ACC112 (cell line): ENCODE measurements around the gene CYP2C19.
"Not testable (repeated sequence)": the region's sequence is repeated elsewhere in the genome, so short reads cannot be mapped to it uniquely, and the experiment has no call there.

Experiments used
- H2AFZ ChIP-seq: fragments of 200-600 bp; sonication (generic); one replicate; pipeline ENCODE4 v1.6.0; 2017; ENCODE audit warnings: antibody characterized with exemption, low read length; ENCODE audit not compliant: unreplicated experiment
- H3K27ac ChIP-seq: fragments of 200-600 bp; sonication (generic); 2 replicates; pipeline ENCODE4 v1.5.1; 2014; ENCODE audit warnings: low read depth, mild to moderate bottlenecking, antibody characterized with exemption, low read length, moderate library complexity
- H3K27me3 ChIP-seq: fragments of 200-600 bp; sonication (generic); 2 replicates; pipeline ENCODE4 v1.6.1; 2014; ENCODE audit warnings: mild to moderate bottlenecking, antibody characterized with exemption, low read length, moderate library complexity, mixed read lengths; ENCODE audit not compliant: insufficient read depth
- H3K36me3 ChIP-seq: fragments of 200-600 bp; sonication (generic); 2 replicates; pipeline ENCODE4 v1.6.1; 2016; ENCODE audit warnings: mild to moderate bottlenecking, antibody characterized with exemption, low read length, moderate library complexity, mixed read lengths; ENCODE audit not compliant: insufficient read depth
- H3K4me1 ChIP-seq: fragments of 200-600 bp; sonication (generic); one replicate; pipeline ENCODE4 v1.6.1; 2016; ENCODE audit warnings: low read length, mixed read lengths; ENCODE audit not compliant: insufficient read depth, unreplicated experiment, control insufficient read depth
- H3K4me3 ChIP-seq: fragments of 200-600 bp; sonication (generic); 2 replicates; pipeline ENCODE4 v1.5.1; 2014; ENCODE audit warnings: mild to moderate bottlenecking, low read depth, low read length
- H3K79me2 ChIP-seq: fragments of 200-600 bp; sonication (generic); one replicate; pipeline ENCODE4 v1.6.0; 2016; ENCODE audit warnings: low read length; ENCODE audit not compliant: control insufficient read depth, unreplicated experiment, insufficient read depth

Gene CYP2C19

DNA sequence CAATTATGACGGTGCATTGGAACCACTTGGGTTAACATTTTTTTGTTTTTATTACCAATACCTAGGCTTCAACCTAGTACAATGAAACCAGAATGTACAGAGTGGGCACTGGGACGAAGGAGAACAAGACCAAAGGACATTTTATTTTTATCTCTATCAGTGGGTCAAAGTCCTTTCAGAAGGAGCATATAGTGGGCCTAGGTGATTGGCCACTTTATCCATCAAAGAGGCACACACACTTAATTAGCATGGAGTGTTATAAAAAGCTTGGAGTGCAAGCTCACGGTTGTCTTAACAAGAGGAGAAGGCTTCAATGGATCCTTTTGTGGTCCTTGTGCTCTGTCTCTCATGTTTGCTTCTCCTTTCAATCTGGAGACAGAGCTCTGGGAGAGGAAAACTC lies at the start of gene CYP2C19:
Gene CYP2C19, plus strand, starts transcription at position 289 of the 400 bp plus-strand sequence. Its CDS starts 25 bp downstream, at position 314.
- H2AFZ ChIP-seq: no peak within 1 kb of the TSS

DNA sequence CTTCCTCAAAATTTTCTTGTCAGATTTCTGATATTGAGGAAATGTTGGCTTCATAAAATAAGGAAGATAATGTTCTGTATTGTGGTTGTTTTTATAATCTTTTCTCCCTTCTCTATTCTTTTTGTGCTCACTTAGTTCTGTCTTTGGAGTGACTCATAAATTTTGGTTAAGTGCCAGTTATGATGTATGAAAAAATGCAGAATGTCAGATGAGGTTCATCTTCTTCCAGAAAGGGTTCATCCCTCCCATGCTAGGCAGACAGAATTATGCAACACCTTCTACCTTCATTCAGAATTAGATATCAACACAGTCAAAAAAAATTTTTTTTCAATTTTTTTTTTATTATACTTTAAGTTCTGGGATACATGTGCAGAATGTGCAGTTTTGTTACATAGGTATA lies 36.6 kb upstream of the CYP2C19 start:
- Histone ChIP-seq H3K4me1 (no peaks in the 10 kb centered on the region), H3K27ac (no peak overlapping the region), H3K4me3 (no peak overlapping the region), H3K79me2 (no peaks in the 10 kb centered on the region), H3K36me3 (no peaks in the 10 kb centered on the region), H2AFZ (no peak overlapping the region), H3K27me3 (no peaks in the 10 kb centered on the region)

More for the DNA sequence above, at the start of gene CYP2C19:
- H3K4me3 ChIP-seq: no peak within 1 kb of the TSS
- no peaks in the 10 kb centered on the region for H3K36me3 ChIP-seq
- H3K4me1 ChIP-seq: no peaks in the 10 kb centered on the region
- no peaks in the 10 kb centered on the region for H3K27me3 ChIP-seq
- H3K79me2 ChIP-seq: no peaks in the 10 kb centered on the region
- no peak within 1 kb of the TSS for H3K27ac ChIP-seq

DNA sequence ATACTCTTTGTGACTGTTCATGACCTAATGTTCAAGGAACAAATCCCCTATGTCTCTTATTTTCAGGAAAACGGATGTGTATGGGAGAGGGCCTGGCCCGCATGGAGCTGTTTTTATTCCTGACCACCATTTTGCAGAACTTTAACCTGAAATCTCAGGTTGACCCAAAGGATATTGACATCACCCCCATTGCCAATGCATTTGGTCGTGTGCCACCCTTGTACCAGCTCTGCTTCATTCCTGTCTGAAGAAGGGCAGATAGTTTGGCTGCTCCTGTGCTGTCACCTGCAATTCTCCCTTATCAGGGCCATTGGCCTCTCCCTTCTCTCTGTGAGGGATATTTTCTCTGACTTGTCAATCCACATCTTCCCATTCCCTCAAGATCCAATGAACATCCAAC lies 27.3 kb upstream of the CYP2C19 start:
- no peak overlapping the region for H2AFZ ChIP-seq
- no peaks in the 10 kb centered on the region for H3K79me2 ChIP-seq
- H3K27ac ChIP-seq: no peak overlapping the region
- no peak overlapping the region for H3K4me3 ChIP-seq
- H3K4me1 ChIP-seq: no peaks in the 10 kb centered on the region
- H3K27me3 ChIP-seq: no peaks in the 10 kb centered on the region; the same call in 1 of the 2 replicates
- H3K36me3 ChIP-seq: no peaks in the 10 kb centered on the region

DNA sequence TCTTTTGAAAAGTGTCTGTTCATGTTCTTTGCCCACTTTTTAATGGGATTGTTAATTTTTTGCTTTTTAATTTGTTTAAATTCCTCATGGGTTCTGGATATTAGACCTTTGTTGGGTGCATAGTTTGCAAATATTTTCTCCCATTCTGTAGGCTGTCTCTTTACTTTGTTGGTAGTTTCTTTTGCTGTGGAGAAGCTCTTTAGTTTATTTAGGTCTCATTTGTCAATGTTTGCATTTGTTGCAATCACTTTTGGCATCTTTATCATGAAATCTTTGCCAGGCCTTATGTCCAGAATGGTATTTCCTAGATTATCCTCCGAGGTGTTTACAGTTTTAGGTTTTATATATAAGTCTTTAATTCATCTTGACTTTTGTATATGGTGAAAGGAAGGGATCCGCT lies 23.9 kb upstream of the CYP2C19 start:
- H3K27ac ChIP-seq: no peak overlapping the region
- no peaks in the 10 kb centered on the region for H3K79me2 ChIP-seq
- H3K4me3 ChIP-seq: no peak overlapping the region
- H3K4me1 ChIP-seq: no peaks in the 10 kb centered on the region
- H2AFZ ChIP-seq: no peak overlapping the region
- H3K27me3 ChIP-seq: no peaks in the 10 kb centered on the region; the same call in 1 of the 2 replicates
- no peaks in the 10 kb centered on the region for H3K36me3 ChIP-seq

DNA sequence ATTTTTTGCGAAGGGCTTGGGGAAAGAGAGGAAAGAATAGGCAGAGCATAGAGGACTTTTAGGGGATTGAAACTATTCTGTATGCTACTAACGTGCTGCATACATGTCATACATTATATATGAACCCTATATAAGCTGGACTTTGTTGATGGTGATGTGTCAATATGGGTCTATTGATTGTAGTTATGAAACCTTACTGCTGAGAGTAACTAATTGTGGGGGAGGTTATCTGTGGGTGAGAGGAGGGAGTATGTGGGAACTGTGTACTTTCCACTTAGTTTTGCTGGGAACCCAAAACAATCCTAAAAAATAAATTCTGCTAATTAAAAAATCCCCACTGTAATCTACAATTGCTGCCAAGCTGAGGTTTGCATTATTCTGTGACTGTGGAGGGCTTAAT lies 15.3 kb upstream of the CYP2C19 start:
- Histone ChIP-seq H3K27me3 (no peaks in the 10 kb centered on the region), H3K4me1 (no peaks in the 10 kb centered on the region), H3K79me2 (no peaks in the 10 kb centered on the region), H3K36me3 (no peaks in the 10 kb centered on the region), H3K4me3 (no peak overlapping the region), H3K27ac (no peak overlapping the region), H2AFZ (no peak overlapping the region)

DNA sequence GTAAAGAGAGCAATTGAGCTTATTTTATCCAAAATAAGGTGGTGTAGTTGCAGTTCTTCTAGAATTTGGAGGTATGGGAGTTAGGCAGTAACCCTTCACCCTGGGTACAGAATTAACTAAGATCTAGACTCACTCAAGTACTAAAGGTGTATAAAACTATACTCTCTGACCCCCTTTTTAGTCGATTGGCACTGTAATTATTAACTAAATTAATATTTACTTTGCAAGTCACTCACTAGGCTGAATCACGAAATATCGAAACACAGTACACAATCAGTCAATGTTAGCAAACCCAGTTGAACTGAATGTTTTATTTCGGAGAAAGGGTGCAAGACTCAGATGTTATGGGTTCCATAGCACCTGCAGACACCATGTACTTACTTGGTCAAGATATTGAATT lies 14.6 kb upstream of the CYP2C19 start:
- H2AFZ ChIP-seq: no peak overlapping the region
- H3K79me2 ChIP-seq: no peaks in the 10 kb centered on the region
- no peaks in the 10 kb centered on the region for H3K36me3 ChIP-seq
- no peaks in the 10 kb centered on the region for H3K27me3 ChIP-seq
- no peak overlapping the region for H3K27ac ChIP-seq
- H3K4me3 ChIP-seq: no peak overlapping the region
- H3K4me1 ChIP-seq: no peaks in the 10 kb centered on the region

DNA sequence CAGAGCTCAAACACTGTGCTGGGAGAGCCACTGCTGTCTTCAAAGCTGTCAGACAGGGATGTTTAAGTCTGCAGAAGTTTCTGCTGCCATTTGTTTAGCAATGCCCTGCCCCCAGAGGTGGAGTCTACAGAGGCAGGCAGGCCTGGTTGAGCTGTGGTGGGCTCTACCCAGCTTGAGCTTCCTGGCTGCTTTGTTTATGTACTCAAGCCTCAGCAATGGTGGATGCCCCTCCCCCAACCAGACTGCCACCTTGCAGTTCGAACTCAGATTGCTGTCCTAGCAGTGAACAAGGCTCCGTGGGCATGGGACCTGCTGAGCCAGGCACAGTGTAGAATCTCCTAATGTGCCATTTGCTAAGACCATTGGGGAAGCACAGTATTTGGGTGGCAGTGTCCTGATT lies 4.6 kb upstream of the CYP2C19 start:
- H3K36me3 ChIP-seq: no peaks in the 10 kb centered on the region
- H3K4me1 ChIP-seq: no peaks in the 10 kb centered on the region
- H3K79me2 ChIP-seq: no peaks in the 10 kb centered on the region
- no peak overlapping the region for H2AFZ ChIP-seq
- H3K27ac ChIP-seq: no peak overlapping the region
- no peaks in the 10 kb centered on the region for H3K27me3 ChIP-seq
- no peak overlapping the region for H3K4me3 ChIP-seq

DNA sequence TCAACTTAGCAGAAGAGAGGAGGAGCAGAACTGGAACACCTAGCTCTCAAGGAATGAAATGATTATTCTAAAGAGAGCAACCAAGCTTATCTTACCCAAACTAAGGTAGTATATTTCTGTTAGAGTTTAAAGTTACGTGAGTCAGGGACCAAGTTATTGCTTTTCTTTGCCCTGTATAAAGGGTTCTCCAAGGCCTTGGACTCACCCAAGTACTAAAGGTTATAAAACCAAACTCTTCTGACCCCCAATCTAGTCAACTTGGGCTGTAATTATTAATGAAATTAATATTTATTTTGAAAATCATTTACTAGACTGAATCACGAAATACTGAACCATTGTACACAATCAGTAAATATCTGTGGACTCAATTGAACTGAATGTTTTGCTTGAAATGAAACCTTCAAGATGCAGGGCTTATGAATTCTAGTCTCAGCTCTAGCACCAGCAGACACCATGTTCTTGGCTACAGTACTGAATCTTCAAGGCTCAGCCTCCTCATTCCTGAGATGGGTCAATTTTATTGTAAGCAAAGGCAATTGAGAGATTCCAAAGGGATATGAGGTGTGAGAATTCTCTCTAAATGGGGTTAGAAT lies 1.8 kb upstream of the CYP2C19 start:
- Histone ChIP-seq H3K27ac (no peak overlapping the region), H2AFZ (no peak overlapping the region), H3K4me1 (no peaks in the 10 kb centered on the region), H3K4me3 (no peak overlapping the region), H3K36me3 (no peaks in the 10 kb centered on the region), H3K27me3 (no peaks in the 10 kb centered on the region), H3K79me2 (no peaks in the 10 kb centered on the region)

DNA sequence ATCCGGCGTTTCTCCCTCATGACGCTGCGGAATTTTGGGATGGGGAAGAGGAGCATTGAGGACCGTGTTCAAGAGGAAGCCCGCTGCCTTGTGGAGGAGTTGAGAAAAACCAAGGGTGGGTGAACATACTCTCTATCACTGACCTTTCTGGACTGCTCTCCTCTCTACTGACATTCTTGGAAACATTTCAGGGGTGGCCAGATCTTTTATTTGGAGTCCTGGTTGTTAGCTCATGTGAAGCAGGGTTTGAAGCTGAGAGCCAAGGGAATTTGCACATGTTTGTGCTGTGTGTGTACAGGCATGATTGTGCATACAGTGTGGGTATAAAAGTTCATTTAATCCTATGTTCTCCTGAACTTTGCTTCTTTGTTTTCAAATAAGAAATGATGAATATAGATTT lies 12.9 kb downstream of the CYP2C19 start:
- H3K27ac ChIP-seq, H3K4me1 ChIP-seq, H3K27me3 ChIP-seq, H2AFZ ChIP-seq, H3K79me2 ChIP-seq, H3K4me3 ChIP-seq, H3K36me3 ChIP-seq: not testable (repeated sequence)

DNA sequence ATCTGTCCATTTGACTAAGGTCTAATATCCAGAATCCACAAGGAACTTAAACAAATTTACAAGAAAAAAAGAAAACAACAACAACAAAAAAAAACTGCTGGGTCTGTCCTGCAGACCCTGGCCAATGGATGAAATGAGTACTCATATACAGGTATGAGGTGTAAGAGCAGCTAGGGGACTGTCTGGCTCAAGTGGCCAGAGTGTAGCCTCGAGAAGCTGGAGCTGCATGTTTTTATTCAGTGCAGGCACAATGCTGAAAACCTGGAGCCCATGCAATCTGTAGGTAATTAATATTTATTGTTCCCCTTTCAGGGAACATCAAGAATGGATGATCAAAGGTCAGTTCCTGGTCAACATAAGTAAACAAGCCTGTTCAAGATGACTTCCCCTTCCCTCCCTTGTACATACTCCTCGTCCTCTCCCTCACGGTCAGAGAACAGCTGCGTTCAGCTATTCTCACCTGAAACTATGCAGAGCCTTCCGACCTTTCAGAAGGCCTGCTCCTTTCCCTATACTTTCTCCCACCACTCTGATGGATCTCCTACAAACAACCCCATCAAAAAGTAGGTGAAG lies 15.5 kb downstream of the CYP2C19 start:
- H3K27ac ChIP-seq: no peak overlapping the region
- H3K79me2 ChIP-seq: no peaks in the 10 kb centered on the region

DNA sequence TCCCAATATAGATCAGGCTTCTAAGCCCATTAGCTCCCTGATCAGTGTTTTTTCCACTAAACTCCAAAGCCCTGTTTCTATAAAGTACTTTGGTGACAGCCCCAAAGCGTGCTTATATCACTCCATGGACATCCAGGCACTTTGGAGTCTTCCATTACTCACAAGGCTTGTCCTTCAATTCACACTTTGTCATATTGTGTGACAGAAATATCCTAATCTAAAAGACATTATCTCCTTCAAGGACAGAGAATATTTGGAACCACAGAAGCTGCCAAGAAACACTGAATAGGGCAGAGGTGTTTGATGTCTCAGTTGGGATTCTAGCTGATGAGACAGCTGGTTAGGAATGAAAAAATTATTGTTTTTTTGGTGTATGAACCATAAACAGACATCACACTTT lies 18.4 kb downstream of the CYP2C19 start:
- Histone ChIP-seq H3K36me3 (no peaks in the 10 kb centered on the region), H3K4me3 (no peak overlapping the region), H3K27ac (no peak overlapping the region), H3K4me1 (no peaks in the 10 kb centered on the region), H3K79me2 (no peaks in the 10 kb centered on the region), H2AFZ (no peak overlapping the region), H3K27me3 (no peaks in the 10 kb centered on the region; the same call in 1 of the 2 replicates)

More for the DNA sequence above, 15.5 kb downstream of the CYP2C19 start:
- Histone ChIP-seq H3K36me3 (no peaks in the 10 kb centered on the region), H2AFZ (no peak overlapping the region), H3K4me3 (no peak overlapping the region), H3K4me1 (no peaks in the 10 kb centered on the region), H3K27me3 (no peaks in the 10 kb centered on the region)
